HEK293 (cell line): ENCODE data around the gene SPATA31E1.

ENCODE experiments used
- CTCF ChIA-PET: fragments of 350-600 bp; formaldehyde crosslinking; extraction: SDS; loops from one replicate; lab custom pipeline; 2021; ENCODE audit warnings: antibody characterized with exemption; lab: Yijun Ruan, JAX
- POLR2A ChIA-PET: fragments of 300-600 bp; formaldehyde crosslinking; extraction: SDS; loops from one replicate; lab custom pipeline; 2020; ENCODE audit warnings: antibody characterized with exemption, inconsistent platforms; lab: Yijun Ruan, JAX
- H3K27ac ChIP-seq: fragments of 200-500 bp; sonication (Bioruptor generic); 2 replicates; pipeline ENCODE4 v1.5.1; 2014; ENCODE audit warnings: low read depth, low read length, control low read depth, inconsistent platforms; ENCODE audit errors: extremely low read depth
- H3K36me3 ChIP-seq, 2 experiments: fragments of 200-500 bp in 1 of 2; sonication (Bioruptor generic) in 1 of 2; 1 replicate in 1 of 2; 2 replicates in 1 of 2; pipeline ENCODE4 v1.5.1; 2014 to 2017; ENCODE audit warnings: inconsistent platforms in 2 of 2, low read length in 2 of 2; ENCODE audit not compliant: control insufficient read depth in 2 of 2, insufficient read depth in 1 of 2
- H3K4me1 ChIP-seq: fragments of 200-500 bp; sonication (Bioruptor generic); 2 replicates; pipeline ENCODE4 v1.5.1; 2014; ENCODE audit warnings: mild to moderate bottlenecking, low read length, inconsistent platforms; ENCODE audit not compliant: control insufficient read depth, insufficient read depth
- H3K4me3 ChIP-seq: 2 replicates; pipeline ENCODE4 v1.5.1; 2011; ENCODE audit warnings: low read depth, mild to moderate bottlenecking, control low read depth, low read length, moderate library complexity
- H3K9me3 ChIP-seq: fragments of 200-500 bp; sonication (Bioruptor generic); 2 replicates; pipeline ENCODE4 v1.5.1; 2014; ENCODE audit warnings: low read depth, low read length, inconsistent platforms; ENCODE audit not compliant: control insufficient read depth, insufficient read depth
- GLIS1 ChIP-seq: fragments of 450-650 bp; formaldehyde crosslinking; IDR thresholded peaks from 2 replicates; pipeline ENCODE4 v1.5.1; 2016; ENCODE audit warnings: missing biosample characterization, missing genetic modification characterization
- HOXD13 ChIP-seq: sonication (generic); formaldehyde crosslinking; IDR thresholded peaks from 2 replicates; pipeline ENCODE4 v1.8.0; 2022; ENCODE audit warnings: missing genetic modification reagents, borderline replicate concordance
- KLF17 ChIP-seq: fragments of 450-650 bp; formaldehyde crosslinking; IDR thresholded peaks from 2 replicates; pipeline ENCODE4 v1.5.1; 2016; ENCODE audit warnings: missing biosample characterization, missing genetic modification characterization
- KLF7 ChIP-seq: fragments of 450-650 bp; formaldehyde crosslinking; IDR thresholded peaks from 2 replicates; pipeline ENCODE4 v1.5.1; 2016; ENCODE audit warnings: missing biosample characterization, missing genetic modification characterization, borderline replicate concordance
- KLF9 ChIP-seq: fragments of 450-650 bp; formaldehyde crosslinking; IDR thresholded peaks from 2 replicates; pipeline ENCODE4 v1.5.1; 2016; ENCODE audit warnings: missing biosample characterization, missing genetic modification characterization, low read depth
- MZF1 ChIP-seq: fragments of 450-650 bp; formaldehyde crosslinking; IDR thresholded peaks from 2 replicates; pipeline ENCODE4 v1.5.1; 2017; ENCODE audit warnings: missing biosample characterization, missing genetic modification characterization, borderline replicate concordance
- PRDM4 ChIP-seq: fragments of 450-650 bp; formaldehyde crosslinking; IDR thresholded peaks from 2 replicates; pipeline ENCODE4 v1.5.1; 2017; ENCODE audit warnings: missing biosample characterization, missing genetic modification characterization
- REPIN1 ChIP-seq: fragments of 450-650 bp; formaldehyde crosslinking; IDR thresholded peaks from 2 replicates; pipeline ENCODE4 v1.5.1; 2017; ENCODE audit warnings: missing biosample characterization, missing genetic modification characterization, low read depth
- SP7 ChIP-seq: fragments of 450-650 bp; formaldehyde crosslinking; IDR thresholded peaks from 2 replicates; pipeline ENCODE4 v1.5.1; 2016; ENCODE audit warnings: missing biosample characterization, missing genetic modification characterization
- ZBTB11 ChIP-seq: fragments of 450-650 bp; formaldehyde crosslinking; conservative IDR thresholded peaks from 2 replicates; pipeline ENCODE4 v1.5.1; 2016; ENCODE audit warnings: low read depth, missing biosample characterization, missing genetic modification characterization
- ZNF24 ChIP-seq: fragments of 450-650 bp; formaldehyde crosslinking; IDR thresholded peaks from 2 replicates; pipeline ENCODE4 v1.5.1; 2016; ENCODE audit warnings: missing biosample characterization, missing genetic modification characterization
- ZNF274 ChIP-seq, 2 experiments: fragments of 200-500 bp in 1 of 2; fragments of 450-650 bp in 1 of 2; sonication (Bioruptor generic) in 1 of 2; formaldehyde crosslinking in 1 of 2; IDR thresholded peaks; 2 replicates each; pipeline versions ENCODE4 v1.5.1 to v1.6.1; 2014 to 2016; ENCODE audit warnings: borderline replicate concordance in 1 of 2, inconsistent platforms in 1 of 2, low read length in 1 of 2, missing biosample characterization in 1 of 2, missing genetic modification characterization in 1 of 2
- ZNF558 ChIP-seq: fragments of 450-650 bp; formaldehyde crosslinking; IDR thresholded peaks from 2 replicates; pipeline ENCODE4 v1.5.1; 2016; ENCODE audit warnings: missing biosample characterization, missing genetic modification characterization
- ZNF585B ChIP-seq: fragments of 450-650 bp; formaldehyde crosslinking; IDR thresholded peaks from 2 replicates; pipeline ENCODE4 v1.5.1; 2016; ENCODE audit warnings: missing biosample characterization, missing genetic modification characterization
- ZNF660 ChIP-seq: fragments of 450-650 bp; IDR thresholded peaks from 2 replicates; pipeline ENCODE4 v1.5.1; 2018; ENCODE audit warnings: missing biosample characterization, mild to moderate bottlenecking, missing genetic modification characterization
- ZNF677 ChIP-seq: fragments of 450-650 bp; IDR thresholded peaks from 2 replicates; pipeline ENCODE4 v1.5.0; 2018; ENCODE audit warnings: missing biosample characterization, mild to moderate bottlenecking, missing genetic modification characterization, moderate library complexity
- ZNF843 ChIP-seq: fragments of 450-650 bp; formaldehyde crosslinking; IDR thresholded peaks from 2 replicates; pipeline ENCODE4 v1.5.1; 2016; ENCODE audit warnings: missing biosample characterization, missing genetic modification characterization
- ZSCAN4 ChIP-seq: fragments of 450-650 bp; formaldehyde crosslinking; IDR thresholded peaks from 2 replicates; pipeline ENCODE4 v1.5.1; 2017; ENCODE audit warnings: missing biosample characterization, missing genetic modification characterization
- ZSCAN5A ChIP-seq: fragments of 450-650 bp; formaldehyde crosslinking; IDR thresholded peaks from 2 replicates; pipeline ENCODE4 v1.5.1; 2016; ENCODE audit warnings: missing biosample characterization, missing genetic modification characterization

SPATA31E1 gene

GRCh38 chr9:87853876-87854579 lies 28.6 kb upstream of the SPATA31E1 start:
- ChIA-PET CTCF (no interaction called here), POLR2A (interaction anchor here (0.7 kb wide), 1 partner anchor 392 kb away, joined by 5 read pairs; no protein-coding TSS in a partner anchor)
- Histone ChIP-seq H3K4me1 (no peaks in the 10 kb centered on the region), H3K9me3 (no peaks in the 10 kb centered on the region), H3K27ac (no peak overlapping the region), H3K4me3 (no peak overlapping the region), H3K36me3 (no peaks in the 10 kb centered on the region)
- TF ChIP-seq GLIS1, result peak; percentile 31; the same call in 1 of the 2 replicates
- no peak for TF ChIP-seq KLF7 (tag by site-specific recombination)

GRCh38 chr9:87854580-87854955 lies 28.1 kb upstream of the SPATA31E1 start:
- ChIA-PET CTCF (no interaction called here), POLR2A (no interaction called here)
- H3K4me1 ChIP-seq, result no peaks in the 10 kb centered on the region
- no peak for TF ChIP-seq ZNF24 (tag by site-specific recombination)
- no peak for TF ChIP-seq KLF9 (tag by site-specific recombination)
- no peak for TF ChIP-seq REPIN1 (tag by site-specific recombination)
- no peak for TF ChIP-seq ZNF274 (IDR thresholded peaks at IDR 0.05; ENCODE audit: low read length)
- no peak for TF ChIP-seq ZNF274 (tag by site-specific recombination; IDR thresholded peaks at IDR 0.05; ENCODE audit: borderline replicate concordance)
- no peak for TF ChIP-seq ZSCAN4 (tag by site-specific recombination)
- TF ChIP-seq SP7 (tag by site-specific recombination), result no peak
- no peak for TF ChIP-seq ZSCAN5A (tag by site-specific recombination)
- no peak overlapping the region for H3K4me3 ChIP-seq
- H3K36me3 ChIP-seq, result no peaks in the 10 kb centered on the region
- no peaks in the 10 kb centered on the region for H3K9me3 ChIP-seq
- no peak overlapping the region for H3K27ac ChIP-seq

GRCh38 chr9:87855061-87855460 lies 27.6 kb upstream of the SPATA31E1 start:
- POLR2A ChIA-PET, result no interaction called here
- H3K4me1 ChIP-seq, result no peaks in the 10 kb centered on the region
- H3K4me3 ChIP-seq, result no peak overlapping the region
- H3K9me3 ChIP-seq, result no peaks in the 10 kb centered on the region
- CTCF ChIA-PET, result no interaction called here
- no peak overlapping the region for H3K27ac ChIP-seq
- H3K36me3 ChIP-seq, result no peaks in the 10 kb centered on the region
- no peak for TF ChIP-seq HOXD13 (CRISPR knock-in tag)
- TF ChIP-seq ZNF585B (tag by site-specific recombination), result no peak
- no peak for TF ChIP-seq ZNF558 (tag by site-specific recombination)
- TF ChIP-seq ZNF677 (tag by site-specific recombination), result no peak
- TF ChIP-seq ZBTB11 (tag by site-specific recombination), result no peak
- TF ChIP-seq PRDM4, result no peak
- no peak for TF ChIP-seq ZNF843 (tag by site-specific recombination)
- TF ChIP-seq ZNF660, result no peak
- no peak for TF ChIP-seq KLF17
- TF ChIP-seq MZF1, result no peak
